HUES6 (cell line): ENCODE results near the gene TFRC.
"Not testable (repeated sequence)": the region's sequence is repeated elsewhere in the genome, so short reads cannot be mapped to it uniquely, and the experiment has no call there.

Experiments
- H3K27ac ChIP-seq: 2 replicates; pipeline ENCODE4 v1.7.0; 2013; ENCODE audit warnings: low read depth, mild to moderate bottlenecking, low read length, inconsistent platforms
- H3K27me3 ChIP-seq: 2 replicates; pipeline ENCODE4 v1.6.1; 2013; ENCODE audit warnings: low read length; ENCODE audit not compliant: control insufficient read depth, insufficient read depth
- H3K36me3 ChIP-seq: 2 replicates; pipeline ENCODE4 v1.6.1; 2013; ENCODE audit warnings: low read length; ENCODE audit not compliant: control insufficient read depth, insufficient read depth
- H3K4me1 ChIP-seq: 2 replicates; pipeline ENCODE4 v1.6.1; 2013; ENCODE audit warnings: low read length; ENCODE audit not compliant: control insufficient read depth, insufficient read depth
- H3K4me3 ChIP-seq: 2 replicates; pipeline ENCODE4 v1.5.1; 2013; ENCODE audit warnings: low read depth, low read length
- H3K9ac ChIP-seq: one replicate; pipeline ENCODE4 v1.6.1; 2013; ENCODE audit warnings: mild to moderate bottlenecking, low read length
- H3K9me3 ChIP-seq: 2 replicates; pipeline ENCODE4 v1.6.1; 2013; ENCODE audit warnings: low read depth, low read length; ENCODE audit not compliant: control insufficient read depth, insufficient read depth

TFRC gene

GRCh38 chr3:196016485-196016884, 65.4 kb downstream of the TFRC start:
- no peak overlapping the region for H3K4me3 ChIP-seq
- H3K27ac ChIP-seq: no peak overlapping the region
- no peaks in the 10 kb centered on the region for H3K36me3 ChIP-seq
- H3K9ac ChIP-seq: no peak overlapping the region
- no peaks in the 10 kb centered on the region for H3K4me1 ChIP-seq
- no peaks in the 10 kb centered on the region for H3K9me3 ChIP-seq
- no peaks in the 10 kb centered on the region for H3K27me3 ChIP-seq

GRCh38 chr3:196016059-196016458, 65.8 kb downstream of the TFRC start:
- H3K27ac ChIP-seq: no peak overlapping the region
- H3K4me1 ChIP-seq: no peaks in the 10 kb centered on the region
- no peaks in the 10 kb centered on the region for H3K36me3 ChIP-seq
- H3K9ac ChIP-seq: no peak overlapping the region
- H3K27me3 ChIP-seq: no peaks in the 10 kb centered on the region
- no peak overlapping the region for H3K4me3 ChIP-seq
- H3K9me3 ChIP-seq: no peaks in the 10 kb centered on the region

GRCh38 chr3:196013587-196014487, 68.1 kb downstream of the TFRC start:
- H3K4me3 ChIP-seq: no peak overlapping the region
- no peaks in the 10 kb centered on the region for H3K9me3 ChIP-seq
- H3K4me1 ChIP-seq: no peaks in the 10 kb centered on the region
- no peak overlapping the region for H3K27ac ChIP-seq
- no peaks in the 10 kb centered on the region for H3K27me3 ChIP-seq
- no peaks in the 10 kb centered on the region for H3K36me3 ChIP-seq
- no peak overlapping the region for H3K9ac ChIP-seq

- Histone ChIP-seq H3K4me1 (no peaks in the 10 kb centered on the region), H3K9me3 (no peaks in the 10 kb centered on the region), H3K27ac (no peak overlapping the region), H3K4me3 (no peak overlapping the region), H3K9ac (no peak overlapping the region), H3K27me3 (no peaks in the 10 kb centered on the region), H3K36me3 (no peaks in the 10 kb centered on the region)
These were observed 68.9 kb downstream of the TFRC start for GRCh38 chr3:196012941-196013476.

- Histone ChIP-seq H3K4me1 (no peaks in the 10 kb centered on the region), H3K4me3 (no peak overlapping the region), H3K27ac (no peak overlapping the region), H3K27me3 (no peaks in the 10 kb centered on the region), H3K36me3 (no peaks in the 10 kb centered on the region), H3K9ac (no peak overlapping the region), H3K9me3 (no peaks in the 10 kb centered on the region)
These were observed 69.4 kb downstream of the TFRC start for GRCh38 chr3:196012481-196012880.

- Histone ChIP-seq H3K36me3 (no peaks in the 10 kb centered on the region; the same call in 1 of the 2 replicates), H3K27me3 (no peaks in the 10 kb centered on the region), H3K4me3 (no peak overlapping the region), H3K9me3 (no peaks in the 10 kb centered on the region), H3K4me1 (no peaks in the 10 kb centered on the region), H3K27ac (no peak overlapping the region), H3K9ac (no peak overlapping the region)
These were observed 72.4 kb downstream of the TFRC start for GRCh38 chr3:196009456-196009855.

GRCh38 chr3:196008929-196009328, 73.0 kb downstream of the TFRC start:
- Histone ChIP-seq H3K27ac (no peak overlapping the region), H3K36me3 (no peaks in the 10 kb centered on the region; the same call in 1 of the 2 replicates), H3K27me3 (0 out of 2 replicates have a peak, but pooled peaks cover under 1% of the 10 kb centered on the region), H3K9ac (no peak overlapping the region), H3K4me1 (no peaks in the 10 kb centered on the region), H3K4me3 (no peak overlapping the region), H3K9me3 (0 out of 2 replicates have a peak, but pooled peaks cover 1% of the 10 kb centered on the region)

GRCh38 chr3:196008387-196008786, 73.5 kb downstream of the TFRC start:
- H3K4me1 ChIP-seq: no peaks in the 10 kb centered on the region
- H3K27ac ChIP-seq: no peak overlapping the region
- peaks cover 7% of the 10 kb centered on the region for H3K9me3 ChIP-seq
- H3K4me3 ChIP-seq: no peak overlapping the region
- no peak overlapping the region for H3K9ac ChIP-seq
- 0 out of 2 replicates have a peak, but pooled peaks cover 2% of the 10 kb centered on the region for H3K27me3 ChIP-seq
- no peaks in the 10 kb centered on the region; the same call in 1 of the 2 replicates for H3K36me3 ChIP-seq

GRCh38 chr3:196007744-196008335, 74.0 kb downstream of the TFRC start:
- no peak overlapping the region for H3K27ac ChIP-seq
- H3K4me3 ChIP-seq: no peak overlapping the region
- H3K9ac ChIP-seq: no peak overlapping the region
- 0 out of 2 replicates have a peak, but pooled peaks cover 2% of the 10 kb centered on the region for H3K27me3 ChIP-seq
- peaks cover 12% of the 10 kb centered on the region for H3K9me3 ChIP-seq
- H3K4me1 ChIP-seq: no peaks in the 10 kb centered on the region
- H3K36me3 ChIP-seq: no peaks in the 10 kb centered on the region; the same call in 1 of the 2 replicates

- not testable (repeated sequence) for H3K27ac ChIP-seq, H3K27me3 ChIP-seq, H3K36me3 ChIP-seq, H3K9ac ChIP-seq, H3K4me1 ChIP-seq, H3K4me3 ChIP-seq
- peaks cover 27% of the 10 kb centered on the region for H3K9me3 ChIP-seq
These were observed 76.6 kb downstream of the TFRC start for GRCh38 chr3:196005338-196005737.
